Neural cell (in vitro differentiated cells): ENCODE results near the gene SH3RF3. TPM values are rescaled to one million over a fixed set of nuclear protein-coding genes. Genes with fewer than 3 reads are reported as not detected.

Source experiments
- H2AFZ ChIP-seq: fragments of 200-600, 300-800 bp; sonication (generic), shearing (Covaris generic); 2 replicates; pipeline ENCODE4 v1.6.0; 2014; ENCODE audit warnings: low read depth, mild to moderate bottlenecking, antibody characterized with exemption, low read length, moderate library complexity
- H3F3A ChIP-seq: fragments of 200-600 bp; shearing (Covaris generic); 2 replicates; pipeline ENCODE4 v1.6.1; 2016; ENCODE audit warnings: mild to moderate bottlenecking, moderate library complexity, mixed read lengths, antibody characterized with exemption, low read length; ENCODE audit not compliant: insufficient read depth, poor library complexity, severe bottlenecking
- H3K27ac ChIP-seq: fragments of 200-600, 300-800 bp; sonication (generic), shearing (Covaris generic); 2 replicates; pipeline ENCODE4 v1.5.1; 2014; ENCODE audit warnings: mild to moderate bottlenecking, low read length, moderate library complexity
- H3K27me3 ChIP-seq: fragments of 300-800, 200-600 bp; sonication (generic), shearing (Covaris generic); 2 replicates; pipeline ENCODE4 v1.6.0; 2014; ENCODE audit warnings: mild to moderate bottlenecking, low read depth, low read length, moderate library complexity; ENCODE audit not compliant: insufficient read depth
- H3K36me3 ChIP-seq: fragments of 300-800, 200-600 bp; sonication (generic), shearing (Covaris generic); 2 replicates; pipeline ENCODE4 v1.5.1; 2014; ENCODE audit warnings: mild to moderate bottlenecking, antibody characterized with exemption, low read length, moderate library complexity; ENCODE audit not compliant: insufficient read depth
- H3K4me2 ChIP-seq: fragments of 300-800, 200-600 bp; sonication (generic), shearing (Covaris generic); 2 replicates; pipeline ENCODE4 v1.6.0; 2014; ENCODE audit warnings: mild to moderate bottlenecking, low read length
- H3K4me3 ChIP-seq: fragments of 300-800, 200-600 bp; sonication (generic), shearing (Covaris generic); 2 replicates; pipeline ENCODE4 v1.5.1; 2014; ENCODE audit warnings: mild to moderate bottlenecking, low read length, moderate library complexity
- H3K79me2 ChIP-seq: fragments of 200-600 bp; shearing (Covaris generic); replicated peaks from 2 replicates; pipeline ENCODE4 v1.6.0; 2014; ENCODE audit warnings: mild to moderate bottlenecking, low read length, moderate library complexity; ENCODE audit not compliant: insufficient read depth
- H3K9ac ChIP-seq: fragments of 300-800, 200-600 bp; sonication (generic), shearing (Covaris generic); 2 replicates; pipeline ENCODE4 v1.6.1; 2016; ENCODE audit warnings: mild to moderate bottlenecking, low read length, mixed read lengths
- H3K9me2 ChIP-seq: fragments of 200-600 bp; shearing (Covaris generic); 2 replicates; pipeline ENCODE4 v1.6.1; 2016; ENCODE audit warnings: mild to moderate bottlenecking, low read length, mixed read lengths; ENCODE audit not compliant: insufficient read depth
- H3K9me3 ChIP-seq: fragments of 200-600, 300-800 bp; sonication (generic), shearing (Covaris generic); 2 replicates; pipeline ENCODE4 v1.6.1; 2016; ENCODE audit warnings: mild to moderate bottlenecking, mixed run types, low read length, moderate library complexity, mixed read lengths
- H4K20me1 ChIP-seq: fragments of 200-600 bp; shearing (Covaris generic); 2 replicates; pipeline ENCODE4 v1.6.1; 2016; ENCODE audit warnings: mild to moderate bottlenecking, mixed run types; ENCODE audit not compliant: insufficient read depth
- CTCF ChIP-seq: fragments of 450-650 bp; IDR thresholded peaks from 2 replicates; pipeline ENCODE4 v1.5.1; 2014; ENCODE audit warnings: antibody characterized with exemption, mild to moderate bottlenecking, moderate library complexity; ENCODE audit not compliant: poor library complexity, severe bottlenecking
- EP300 ChIP-seq: fragments of 450-650 bp; conservative IDR thresholded peaks from 2 replicates; pipeline ENCODE4 v1.6.1; 2014; ENCODE audit warnings: antibody characterized with exemption, mild to moderate bottlenecking, moderate library complexity; ENCODE audit not compliant: poor library complexity, severe bottlenecking
- EZH2 ChIP-seq: fragments of 200-600, 300-800 bp; shearing (Covaris generic), sonication (generic); IDR thresholded peaks from 2 replicates; pipeline ENCODE4 v1.6.1; 2014; ENCODE audit warnings: antibody characterized with exemption, low read length, borderline replicate concordance, mild to moderate bottlenecking; ENCODE audit not compliant: insufficient read depth, poor library complexity, severe bottlenecking
- MXI1 ChIP-seq: fragments of 450-650 bp; conservative IDR thresholded peaks from 2 replicates; pipeline ENCODE4 v1.6.1; 2014; ENCODE audit warnings: antibody characterized with exemption, mild to moderate bottlenecking; ENCODE audit not compliant: poor library complexity, severe bottlenecking
- POLR2AphosphoS5 ChIP-seq: IDR thresholded peaks from 2 replicates; pipeline ENCODE4 v1.6.1; 2012
- RAD21 ChIP-seq: fragments of 450-650 bp; conservative IDR thresholded peaks from 2 replicates; pipeline ENCODE4 v1.6.1; 2014; ENCODE audit warnings: antibody characterized with exemption, mild to moderate bottlenecking, moderate library complexity
- SMC3 ChIP-seq: fragments of 450-650 bp; conservative IDR thresholded peaks from 2 replicates; pipeline ENCODE4 v1.6.1; 2014; ENCODE audit warnings: antibody characterized with exemption, mild to moderate bottlenecking, moderate library complexity; ENCODE audit not compliant: poor library complexity
- TAF1 ChIP-seq: IDR thresholded peaks from 2 replicates; pipeline ENCODE4 v1.6.1; 2012; ENCODE audit warnings: low read depth
- polyA plus RNA-seq: library from polyadenylated mRNA; depleted of rRNA; stranded (reverse); fragments of >200 nt; gene quantifications from 2 replicates; pipeline ENCODE4 v1.2.3, GENCODE V29; 2014
- TF ChIP-seq, protein P1 (sequence below): IDR thresholded peaks from 2 replicates; pipeline ENCODE4 v1.6.1; 2012; ENCODE audit warnings: borderline replicate concordance

SH3RF3 gene
- polyA plus RNA-seq, 1 donor from 2014 or later = 0.53 TPM

DNA sequence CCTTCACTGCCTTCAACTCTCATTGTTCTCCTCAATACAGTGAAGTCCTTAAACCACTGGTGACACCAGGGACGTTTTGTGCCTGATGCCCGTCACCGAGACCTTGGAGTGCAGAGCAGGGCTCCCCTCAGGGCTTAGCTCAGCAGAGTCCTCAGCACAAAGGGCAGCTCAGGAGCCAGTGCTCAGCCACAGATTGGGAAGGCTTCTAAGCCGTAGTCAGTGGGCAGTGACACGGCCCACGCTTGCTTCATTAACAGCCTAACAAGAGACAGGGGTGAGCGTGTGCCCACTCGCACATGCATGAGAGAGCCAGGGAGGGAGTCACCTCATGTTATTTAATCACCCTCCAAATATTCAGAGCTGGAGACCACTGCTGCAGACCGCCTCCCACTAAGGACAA lies 137.5 kb downstream of the SH3RF3 start:
- H3F3A ChIP-seq = no peaks in the 10 kb centered on the region
- H3K9me2 ChIP-seq = no peaks in the 10 kb centered on the region
- H3K9ac ChIP-seq = no peak overlapping the region
- H4K20me1 ChIP-seq = no peaks in the 10 kb centered on the region
- TF ChIP-seq, protein P1, sequence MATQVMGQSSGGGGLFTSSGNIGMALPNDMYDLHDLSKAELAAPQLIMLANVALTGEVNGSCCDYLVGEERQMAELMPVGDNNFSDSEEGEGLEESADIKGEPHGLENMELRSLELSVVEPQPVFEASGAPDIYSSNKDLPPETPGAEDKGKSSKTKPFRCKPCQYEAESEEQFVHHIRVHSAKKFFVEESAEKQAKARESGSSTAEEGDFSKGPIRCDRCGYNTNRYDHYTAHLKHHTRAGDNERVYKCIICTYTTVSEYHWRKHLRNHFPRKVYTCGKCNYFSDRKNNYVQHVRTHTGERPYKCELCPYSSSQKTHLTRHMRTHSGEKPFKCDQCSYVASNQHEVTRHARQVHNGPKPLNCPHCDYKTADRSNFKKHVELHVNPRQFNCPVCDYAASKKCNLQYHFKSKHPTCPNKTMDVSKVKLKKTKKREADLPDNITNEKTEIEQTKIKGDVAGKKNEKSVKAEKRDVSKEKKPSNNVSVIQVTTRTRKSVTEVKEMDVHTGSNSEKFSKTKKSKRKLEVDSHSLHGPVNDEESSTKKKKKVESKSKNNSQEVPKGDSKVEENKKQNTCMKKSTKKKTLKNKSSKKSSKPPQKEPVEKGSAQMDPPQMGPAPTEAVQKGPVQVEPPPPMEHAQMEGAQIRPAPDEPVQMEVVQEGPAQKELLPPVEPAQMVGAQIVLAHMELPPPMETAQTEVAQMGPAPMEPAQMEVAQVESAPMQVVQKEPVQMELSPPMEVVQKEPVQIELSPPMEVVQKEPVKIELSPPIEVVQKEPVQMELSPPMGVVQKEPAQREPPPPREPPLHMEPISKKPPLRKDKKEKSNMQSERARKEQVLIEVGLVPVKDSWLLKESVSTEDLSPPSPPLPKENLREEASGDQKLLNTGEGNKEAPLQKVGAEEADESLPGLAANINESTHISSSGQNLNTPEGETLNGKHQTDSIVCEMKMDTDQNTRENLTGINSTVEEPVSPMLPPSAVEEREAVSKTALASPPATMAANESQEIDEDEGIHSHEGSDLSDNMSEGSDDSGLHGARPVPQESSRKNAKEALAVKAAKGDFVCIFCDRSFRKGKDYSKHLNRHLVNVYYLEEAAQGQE = no peak
- no peak for TF ChIP-seq EP300
- no peak for TF ChIP-seq MXI1
- TF ChIP-seq SMC3 = no peak
- no peak for TF ChIP-seq TAF1
- H3K27ac ChIP-seq = no peak overlapping the region
- H3K27me3 ChIP-seq = no peaks in the 10 kb centered on the region
- no peaks in the 10 kb centered on the region for H3K36me3 ChIP-seq
- no peak overlapping the region for H3K4me2 ChIP-seq
- H2AFZ ChIP-seq = no peak overlapping the region
- H3K79me2 ChIP-seq = no peaks in the 10 kb centered on the region
- H3K4me3 ChIP-seq = no peak overlapping the region
- H3K9me3 ChIP-seq = no peaks in the 10 kb centered on the region

DNA sequence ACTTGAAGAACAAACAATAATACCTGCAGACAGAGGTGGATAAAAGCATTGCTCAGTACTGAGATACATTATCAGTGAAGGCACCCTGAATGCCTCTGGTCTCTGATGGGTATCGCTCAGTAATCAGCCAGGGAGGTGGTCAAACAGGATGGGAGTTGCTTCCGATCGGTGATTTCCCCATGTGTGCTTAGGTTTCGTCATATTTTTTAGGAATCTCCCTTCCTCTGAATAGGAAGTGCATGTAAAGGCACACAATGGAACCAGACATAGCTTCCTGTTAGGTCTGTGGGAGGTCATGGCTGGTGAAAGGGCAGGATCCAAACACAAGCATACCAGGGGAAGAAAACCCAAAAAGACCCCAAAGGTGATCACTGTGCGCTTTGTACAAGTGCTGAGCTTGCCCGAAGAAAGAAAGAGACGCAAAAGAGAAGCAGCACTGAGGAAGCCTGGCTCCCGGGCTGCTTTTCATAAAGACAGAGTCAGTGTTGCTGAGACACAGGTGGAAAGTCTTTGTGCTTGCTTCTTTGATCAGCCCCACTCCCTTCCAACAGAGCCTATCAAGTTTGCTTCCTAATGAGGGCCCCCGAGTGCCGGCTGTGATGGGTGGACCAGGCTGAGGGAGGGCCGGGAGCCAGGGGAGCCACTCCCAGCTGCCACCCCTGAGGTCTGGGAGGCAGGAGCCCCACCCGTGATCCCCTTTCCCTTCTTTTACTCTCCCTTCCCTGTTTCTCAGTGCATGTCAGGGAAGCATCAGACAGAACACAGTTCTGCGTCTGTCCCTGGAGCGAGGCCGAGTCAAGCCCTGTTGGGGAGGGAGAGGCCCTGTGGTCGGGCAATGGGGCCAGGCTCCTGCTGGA lies 138.2 kb downstream of the SH3RF3 start:
- H3K4me2 ChIP-seq = no peak overlapping the region
- H3K36me3 ChIP-seq = no peaks in the 10 kb centered on the region
- no peak overlapping the region for H3K4me3 ChIP-seq
- H3K9me2 ChIP-seq = no peaks in the 10 kb centered on the region
- H3K79me2 ChIP-seq = no peaks in the 10 kb centered on the region
- no peak overlapping the region for H3K27ac ChIP-seq
- no peaks in the 10 kb centered on the region for H3K27me3 ChIP-seq
- no peaks in the 10 kb centered on the region for H3K9me3 ChIP-seq
- H3F3A ChIP-seq = no peaks in the 10 kb centered on the region
- TF ChIP-seq EZH2 = no peak
- no peak for TF ChIP-seq POLR2AphosphoS5
- H4K20me1 ChIP-seq = no peaks in the 10 kb centered on the region
- H3K9ac ChIP-seq = no peak overlapping the region
- no peak overlapping the region for H2AFZ ChIP-seq

GRCh38 chr2:109268916-109269315 lies 139.9 kb downstream of the SH3RF3 start:
- H3K9me3 ChIP-seq = no peaks in the 10 kb centered on the region
- no peak overlapping the region for H3K4me2 ChIP-seq
- H3K9ac ChIP-seq = no peak overlapping the region
- H3K27ac ChIP-seq = no peak overlapping the region
- H4K20me1 ChIP-seq = no peaks in the 10 kb centered on the region
- H3K9me2 ChIP-seq = no peaks in the 10 kb centered on the region
- H3K4me3 ChIP-seq = no peak overlapping the region
- no peaks in the 10 kb centered on the region for H3K79me2 ChIP-seq
- no peak overlapping the region for H2AFZ ChIP-seq
- no peaks in the 10 kb centered on the region for H3K36me3 ChIP-seq
- TF ChIP-seq CTCF (no peak), MXI1 (no peak), RAD21 (no peak), TAF1 (no peak), EP300 (no peak), EZH2 (no peak), SMC3 (no peak), POLR2AphosphoS5 (no peak)
- TF ChIP-seq, protein P1 = no peak
- H3F3A ChIP-seq = no peaks in the 10 kb centered on the region
- H3K27me3 ChIP-seq = no peaks in the 10 kb centered on the region
